HG02610 (cell line): ENCODE data around the gene TLCD3B.

Experiments
- ATAC-seq: cut with Tn5 transposase; IDR thresholded peaks from one replicate; pipeline ENCODE4 v1.9.1; 2021; ENCODE audit warnings: mild to moderate bottlenecking, moderate library complexity; ENCODE audit not compliant: unreplicated experiment

The TLCD3B gene

DNA sequence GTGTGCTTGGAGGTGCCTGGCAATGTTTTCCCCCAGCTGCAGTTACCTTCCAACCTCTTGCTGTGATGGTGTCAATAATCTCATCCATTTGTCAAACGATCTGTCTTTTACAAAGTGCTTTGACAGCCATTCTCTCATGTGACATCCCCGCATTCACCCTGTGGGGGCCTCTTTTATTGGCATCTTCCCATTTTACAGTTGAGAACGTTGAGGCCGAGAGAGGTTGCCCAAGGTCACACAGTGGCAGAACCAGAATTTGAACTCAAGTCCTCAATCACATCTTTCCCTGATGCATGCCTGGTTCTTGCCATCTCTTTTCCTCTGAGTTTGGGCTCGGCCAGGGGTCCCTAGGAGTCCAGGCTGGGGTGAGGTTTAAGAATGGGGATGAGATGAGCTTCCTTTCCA, 55.9 kb downstream of the TLCD3B start:
- ATAC-seq: no peak
